ENCODE measurements around the gene EPHB2. TPM values are rescaled to one million over a fixed set of nuclear protein-coding genes. Genes with fewer than 3 reads are reported as not detected.

The EPHB2 gene
- total and polyA plus RNA-seq, 2 of the 8 experiments (the other 6 are each of a cell fraction or from before 2014, with no cell fraction given): 15.8 to 17.2 TPM

- TF ChIP-seq RNF2 (IDR thresholded peaks at IDR 0.05; ENCODE audit: borderline replicate concordance, low read depth, low read length, missing control alignments, poor library complexity, severe bottlenecking) (no peak), POLR2AphosphoS5 (IDR thresholded peaks at IDR 0.05; ENCODE audit: low read depth, low read length) (no peak), RFX5 (IDR thresholded peaks at IDR 0.05; ENCODE audit: borderline replicate concordance, low read depth, low read length) (no peak), JUN (IDR thresholded peaks at IDR 0.05; ENCODE audit: low read depth, low read length) (no peak), ASH2L (IDR thresholded peaks at IDR 0.05; ENCODE audit: low read length) (no peak), POU5F1 (IDR thresholded peaks at IDR 0.05; ENCODE audit: low read depth, low read length) (no peak), ZNF274 (IDR thresholded peaks at IDR 0.05; ENCODE audit: borderline replicate concordance, extremely low read depth, low read length) (no peak), FOSL1 (IDR thresholded peaks at IDR 0.05; ENCODE audit: insufficient read depth, low read depth, low read length) (no peak)
Observed at GRCh38 chr1:22741118-22741517, 30.5 kb downstream of the EPHB2 start (continued).
